DMS53 treated with DMSO at 0.1 percent for 48 hours (cell line): Measurements from ENCODE around the gene LRRC75B.
"Not testable (repeated sequence)": the region's sequence is repeated elsewhere in the genome, so short reads cannot be mapped to it uniquely, and the experiment has no call there.

Source experiments
- DNase-seq: peaks from one replicate; lab custom pipeline; 2025; ENCODE audit not compliant: unreplicated experiment; lab: John Stamatoyannopoulos, UW

The LRRC75B gene, protein sequence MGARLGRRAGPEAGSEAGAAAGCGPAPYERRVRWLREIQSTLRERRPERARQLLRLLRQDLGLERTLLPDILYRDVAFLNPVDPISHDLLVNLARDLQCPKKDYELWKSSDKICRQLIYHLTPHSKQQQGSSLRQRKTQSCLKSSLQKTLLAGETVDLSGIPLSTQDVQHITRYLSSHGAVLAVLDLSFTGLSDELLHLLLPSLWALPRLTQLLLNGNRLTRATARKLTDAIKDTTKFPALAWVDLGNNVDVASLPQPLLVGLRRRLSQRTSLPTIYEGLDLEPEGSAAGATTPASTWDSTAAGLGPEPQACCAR

DNA sequence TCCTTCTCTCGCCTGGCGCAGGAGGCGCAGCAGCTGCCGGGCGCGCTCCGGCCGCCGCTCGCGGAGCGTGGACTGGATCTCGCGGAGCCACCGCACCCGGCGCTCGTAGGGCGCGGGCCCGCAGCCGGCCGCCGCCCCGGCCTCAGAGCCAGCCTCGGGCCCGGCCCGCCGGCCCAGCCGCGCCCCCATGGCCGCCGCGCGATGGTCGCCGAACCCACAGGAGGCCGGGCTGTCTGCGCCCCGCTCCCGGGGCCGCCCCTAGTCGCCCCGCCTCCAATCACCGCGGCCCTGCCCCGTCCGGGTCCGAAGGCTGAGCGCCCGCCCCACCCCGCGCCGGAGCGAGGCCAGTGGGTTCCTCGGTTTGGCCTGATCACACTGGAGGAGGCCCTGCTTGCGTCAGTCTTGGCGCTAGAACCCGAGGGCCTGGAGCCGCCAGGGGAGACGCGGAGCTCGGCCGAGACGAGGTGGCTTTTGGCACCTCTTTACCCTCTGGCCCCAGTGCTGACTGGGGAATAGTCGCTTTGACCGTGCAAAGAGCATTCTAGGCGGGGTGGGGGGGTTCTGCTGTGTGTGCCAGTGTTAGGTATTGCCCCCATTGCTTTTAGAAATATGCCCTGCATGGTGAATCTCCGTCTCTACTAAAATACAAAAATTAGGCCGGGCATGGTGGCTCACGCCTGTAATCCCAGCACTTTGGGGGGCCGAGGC, at the start of gene LRRC75B:
TSS of gene LRRC75B (minus strand) at position 223 of the 708 bp plus-strand sequence. CDS start at position 189, 34 bp downstream.
- peak; percentile 6 for DNase-seq

DNA sequence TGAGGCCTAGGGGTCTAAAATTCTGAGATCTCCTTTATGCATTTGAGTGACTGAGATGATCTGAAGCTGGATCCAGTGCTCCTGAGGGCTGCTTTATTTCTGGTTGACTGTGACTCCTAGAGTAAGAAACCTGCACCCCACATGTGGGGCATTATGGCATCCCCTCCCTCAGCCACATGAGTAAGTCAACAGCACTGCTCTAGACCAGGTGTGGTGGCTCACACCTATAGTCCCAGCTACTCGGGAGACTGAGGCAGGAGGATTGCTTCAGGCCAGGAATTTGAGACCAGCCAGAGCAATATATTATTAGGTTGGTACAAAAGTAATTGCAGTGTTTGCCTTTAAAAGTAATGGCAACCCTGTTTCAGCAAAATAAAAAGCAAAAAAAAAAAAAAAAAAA, 49.4 kb upstream of the LRRC75B start:
- DNase-seq: not testable (repeated sequence)

DNA sequence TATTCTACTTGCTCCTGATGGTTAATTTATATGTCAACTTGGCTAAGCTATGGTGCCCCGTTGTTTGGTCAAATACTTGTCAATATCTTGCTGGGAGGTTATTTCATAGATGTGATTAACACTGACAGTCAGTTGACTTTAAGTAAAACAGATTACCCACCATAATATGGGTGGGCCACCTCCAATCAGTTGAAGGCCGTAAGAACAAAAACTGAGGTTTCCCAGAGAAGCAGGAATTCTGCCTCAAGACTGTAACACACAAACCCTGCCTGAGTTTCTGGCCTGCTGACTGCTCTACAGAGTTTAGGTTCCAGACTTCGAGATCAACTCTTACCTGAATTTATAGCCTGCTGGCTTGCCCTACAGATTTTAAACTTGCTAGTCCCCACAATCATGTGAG, 43.6 kb upstream of the LRRC75B start:
- DNase-seq: not testable (repeated sequence)

DNA sequence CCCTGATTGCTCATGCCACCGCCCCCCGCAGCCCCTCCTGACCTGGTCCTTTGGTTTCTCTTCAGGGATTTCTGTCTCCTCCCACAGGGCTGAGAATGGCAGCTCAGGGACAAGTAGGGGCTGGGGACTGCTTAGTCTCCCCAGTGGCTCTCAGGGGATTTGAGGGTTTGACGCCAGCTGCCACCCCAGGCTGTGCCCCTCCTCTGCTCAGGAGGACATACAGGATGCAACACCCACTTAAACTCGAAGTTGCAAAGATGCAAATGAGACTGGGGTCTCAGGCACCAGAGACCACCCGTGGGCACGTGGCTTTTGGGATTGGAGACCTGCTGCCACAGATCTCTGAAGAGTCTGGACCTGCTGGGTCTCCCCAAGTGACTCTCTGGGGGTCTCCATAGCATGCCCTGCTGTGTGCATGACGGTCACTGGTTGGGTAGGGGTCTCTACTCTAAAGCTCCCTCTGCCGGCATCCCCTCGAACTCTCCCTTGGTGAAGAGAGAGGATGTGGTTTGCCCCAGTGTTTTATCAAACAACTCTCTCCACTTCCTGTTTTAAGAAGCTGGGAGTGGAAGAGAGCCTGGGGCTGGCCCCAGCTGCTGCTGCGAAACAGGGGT, 42.0 kb upstream of the LRRC75B start:
- not testable (repeated sequence) for DNase-seq

DNA sequence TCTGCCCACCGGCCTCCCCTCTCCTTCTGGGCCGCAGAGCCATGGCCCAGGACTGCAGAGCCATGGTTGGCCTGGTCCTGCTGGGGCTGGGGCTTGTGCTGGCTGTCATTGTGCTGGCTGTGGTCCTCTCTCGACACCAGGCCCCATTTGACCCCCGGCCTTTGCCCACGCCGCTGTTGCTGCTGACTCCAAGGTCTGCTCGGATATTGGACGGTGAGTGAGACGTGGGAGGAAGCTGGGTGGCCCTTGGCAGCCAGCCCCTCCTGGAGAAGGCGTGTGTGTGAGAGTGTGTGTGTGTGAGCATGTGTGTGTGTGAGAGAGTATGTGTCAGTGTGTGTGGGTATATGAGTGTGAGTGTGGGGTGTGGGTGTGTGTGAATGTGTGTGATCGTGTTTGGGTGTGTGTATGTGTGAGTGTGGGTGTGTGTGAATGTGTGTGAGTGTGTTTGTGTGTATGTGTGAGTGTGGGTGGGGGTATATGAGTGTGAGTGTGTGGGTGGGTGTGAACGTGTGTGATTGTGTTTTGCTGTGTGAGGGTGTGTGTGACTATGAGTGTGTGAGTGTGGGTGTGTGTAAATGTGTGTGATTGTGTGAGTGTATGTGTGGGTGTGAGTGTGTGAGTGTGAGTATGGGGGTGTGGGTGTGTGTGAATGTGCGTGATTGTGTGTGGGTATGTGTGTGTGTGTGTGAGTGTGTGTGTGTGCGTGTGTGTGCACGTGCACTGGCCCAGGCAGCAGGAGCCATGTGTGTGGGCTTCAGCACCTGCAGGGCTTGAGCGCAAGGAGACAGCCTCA, 40.6 kb upstream of the LRRC75B start:
- not testable (repeated sequence) for DNase-seq

DNA sequence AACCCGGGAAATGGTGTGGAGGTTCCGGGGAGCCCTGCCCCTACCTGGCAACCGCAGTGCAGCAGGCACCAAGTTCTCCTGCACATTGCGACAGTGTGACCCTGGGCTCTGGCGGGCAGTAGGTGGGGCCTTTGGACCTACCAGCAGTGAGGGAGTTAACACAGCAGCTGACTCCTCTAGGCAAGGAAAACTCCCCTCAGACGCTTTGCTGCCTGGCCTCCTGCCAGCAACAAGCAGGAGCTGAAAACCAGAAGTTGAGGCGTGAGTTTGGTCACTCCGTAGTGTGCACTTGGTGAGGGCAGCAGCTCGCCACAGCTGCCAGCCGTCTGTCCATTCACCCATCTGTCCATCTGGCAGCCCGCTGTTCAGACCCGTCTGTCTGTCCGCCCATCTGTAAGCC, 39.8 kb upstream of the LRRC75B start:
- DNase-seq: not testable (repeated sequence)

DNA sequence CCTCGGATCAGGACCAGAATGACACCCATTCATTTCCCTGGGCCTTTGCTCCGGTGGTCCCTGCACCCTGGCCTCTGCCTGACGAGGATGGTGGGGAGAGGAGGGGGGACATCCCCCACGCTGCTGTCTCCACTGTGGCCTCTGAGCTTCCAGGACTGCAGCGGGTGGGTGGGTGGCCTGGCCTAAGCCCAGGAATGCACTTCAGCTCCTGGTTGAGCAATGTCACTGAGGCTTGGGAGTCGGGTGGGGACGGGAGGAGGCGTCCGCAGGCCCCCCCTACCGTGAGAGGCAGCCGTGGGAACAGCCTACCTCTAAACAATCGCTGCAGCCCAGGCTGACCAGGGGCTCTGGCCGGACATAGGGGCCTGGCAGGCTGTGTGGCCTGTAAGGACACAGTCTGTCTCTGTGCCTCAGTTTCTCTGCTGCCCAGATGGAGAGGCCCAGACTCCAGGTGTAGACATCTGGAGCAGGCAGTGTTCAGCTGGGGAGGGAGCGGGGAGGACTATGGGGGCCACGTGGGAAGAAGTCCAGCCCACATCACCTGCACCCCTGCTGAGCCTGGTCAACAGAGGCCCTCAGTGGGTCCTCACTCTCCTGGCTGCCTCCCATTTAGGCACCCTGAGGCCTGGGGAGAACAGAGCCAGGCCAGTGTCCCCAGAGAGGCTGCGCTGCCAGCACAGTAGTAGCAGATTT, 38.7 kb upstream of the LRRC75B start:
- not testable (repeated sequence) for DNase-seq

DNA sequence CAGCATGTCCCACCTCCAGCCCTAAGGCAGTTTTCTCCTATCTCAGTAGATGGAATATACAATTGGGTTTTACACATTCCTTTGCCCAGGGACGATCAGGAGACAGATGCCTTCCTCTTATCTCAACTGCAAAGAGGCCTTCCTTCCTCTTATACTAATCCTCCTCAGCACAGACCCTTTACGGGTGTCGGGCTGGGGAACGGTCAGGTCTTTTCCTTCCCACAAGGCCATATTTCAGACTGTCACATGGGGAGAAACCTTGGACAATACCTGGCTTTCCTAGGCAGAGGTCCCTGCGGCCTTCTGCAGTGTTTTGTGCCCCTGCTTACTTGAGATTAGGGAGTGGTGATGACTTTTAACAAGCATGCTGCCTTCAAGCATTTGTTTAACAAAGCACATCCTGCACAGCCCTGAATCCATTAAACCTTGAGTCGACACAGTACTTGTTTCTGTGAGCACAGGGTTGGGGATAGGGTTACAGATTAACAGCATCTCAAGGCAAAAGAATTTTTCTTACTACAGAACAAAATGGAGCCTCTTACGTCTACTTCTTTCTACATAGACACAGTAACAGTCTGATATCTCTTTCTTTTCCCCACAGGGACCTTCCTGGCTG, 38.0 kb upstream of the LRRC75B start:
- DNase-seq: not testable (repeated sequence)

DNA sequence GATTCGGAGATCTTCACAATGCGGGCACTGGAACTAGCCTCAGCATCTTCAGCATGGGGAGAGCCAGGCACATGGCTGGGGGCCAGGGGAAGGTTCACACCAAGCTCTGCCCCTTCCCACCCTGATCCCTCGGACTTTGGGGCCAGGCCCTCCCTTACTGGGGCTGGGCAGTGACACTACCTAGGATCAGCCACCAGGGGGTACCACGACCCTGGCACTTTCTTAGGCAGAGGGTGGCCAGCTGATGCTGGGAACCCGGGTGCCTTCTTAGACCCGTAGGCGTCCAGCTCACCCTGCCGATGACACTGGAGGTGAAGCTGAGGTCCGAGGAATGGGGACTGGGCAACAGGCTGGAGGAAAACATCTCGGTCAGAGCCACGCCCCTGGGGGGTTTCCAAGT, 36.2 kb upstream of the LRRC75B start:
- DNase-seq: not testable (repeated sequence)

DNA sequence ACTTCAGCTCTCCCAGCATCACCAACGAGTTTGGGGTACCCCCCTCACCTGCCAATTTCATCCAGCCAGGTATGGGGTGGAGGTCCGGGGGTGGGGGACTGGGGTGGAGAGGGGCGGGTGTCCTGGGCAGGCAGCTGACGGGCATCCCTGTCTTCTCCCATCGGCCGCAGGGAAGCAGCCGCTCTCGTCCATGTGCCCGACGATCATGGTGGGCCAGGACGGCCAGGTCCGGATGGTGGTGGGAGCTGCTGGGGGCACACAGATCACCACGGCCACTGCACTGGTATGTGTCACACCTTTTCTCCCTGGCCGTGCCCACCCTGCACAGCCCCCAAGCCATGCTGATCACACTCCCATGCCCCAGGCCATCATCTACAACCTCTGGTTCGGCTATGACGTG, 35.0 kb upstream of the LRRC75B start:
- DNase-seq: not testable (repeated sequence)

DNA sequence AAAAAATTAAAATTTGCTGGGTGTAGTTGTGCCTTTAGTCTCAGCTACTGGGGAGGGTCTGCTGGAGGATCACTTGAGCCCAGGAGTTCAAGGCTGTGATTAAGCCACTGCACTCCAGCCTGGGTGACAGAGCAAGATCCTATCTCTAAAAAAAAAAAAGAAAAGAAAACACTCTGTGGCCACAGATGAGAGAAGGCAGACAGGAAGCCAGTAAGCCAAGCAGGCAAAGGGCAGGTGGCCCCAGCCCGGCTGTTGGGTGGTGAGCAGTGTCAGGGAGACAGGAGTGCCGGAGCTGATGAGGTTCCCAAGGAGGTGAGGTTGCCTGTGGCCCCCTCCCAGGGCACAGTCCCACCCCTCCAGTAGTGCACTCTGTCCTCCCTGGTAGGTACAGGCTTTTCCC, 29.7 kb upstream of the LRRC75B start:
- not testable (repeated sequence) for DNase-seq

DNA sequence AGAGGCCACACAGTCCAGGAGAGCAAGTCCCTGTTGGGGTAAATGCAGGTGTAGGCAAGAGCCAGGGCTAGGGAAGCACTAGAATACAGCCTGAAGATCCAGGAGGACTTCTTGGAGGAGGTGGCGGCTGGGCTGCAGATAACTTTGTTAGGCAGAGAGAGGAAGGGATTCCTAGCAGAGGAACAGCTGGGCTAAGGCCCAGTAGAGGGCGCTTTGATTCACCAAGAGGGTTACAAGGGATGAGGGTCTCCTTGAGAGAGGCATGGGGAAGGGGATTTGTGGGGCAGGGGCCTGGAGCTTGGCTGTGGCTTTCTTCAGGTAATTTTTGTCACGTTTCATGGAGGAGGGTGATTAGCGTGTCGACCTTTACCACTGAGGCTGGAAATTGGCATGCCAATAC, 28.4 kb upstream of the LRRC75B start:
- not testable (repeated sequence) for DNase-seq

DNA sequence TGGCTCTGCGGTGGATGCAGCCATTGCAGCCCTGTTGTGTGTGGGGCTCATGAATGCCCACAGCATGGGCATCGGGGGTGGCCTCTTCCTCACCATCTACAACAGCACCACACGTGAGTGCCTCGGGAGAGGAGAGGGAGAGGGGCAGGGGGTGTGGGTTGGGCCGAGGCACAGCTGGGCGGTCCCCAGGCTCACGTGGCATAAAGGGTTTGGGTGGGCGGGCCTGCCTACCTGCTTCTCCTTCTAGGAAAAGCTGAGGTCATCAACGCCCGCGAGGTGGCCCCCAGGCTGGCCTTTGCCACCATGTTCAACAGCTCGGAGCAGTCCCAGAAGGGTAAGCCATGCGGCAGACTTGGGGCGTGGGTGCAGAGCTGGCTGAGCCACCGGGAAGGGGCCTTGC, 21.9 kb upstream of the LRRC75B start:
- not testable (repeated sequence) for DNase-seq

DNA sequence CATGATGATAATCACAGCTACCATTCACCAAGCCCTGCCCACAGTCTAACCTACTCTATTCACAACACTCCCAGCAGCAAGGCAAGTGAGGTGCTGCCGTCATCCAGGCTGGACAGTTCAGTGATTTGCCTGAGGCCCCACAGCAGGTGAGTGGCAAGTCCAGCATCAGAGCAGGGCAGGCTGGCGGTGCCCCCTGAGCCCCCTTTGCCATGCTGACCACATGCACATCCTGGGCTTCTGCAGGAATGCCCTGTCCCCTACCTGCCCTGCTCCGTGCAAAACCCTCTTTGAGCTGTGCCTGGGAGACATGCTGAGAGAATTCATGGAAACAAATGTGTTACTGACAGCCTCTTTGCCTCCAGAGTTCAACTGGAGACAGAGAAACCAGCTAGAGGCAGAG, 17.0 kb upstream of the LRRC75B start:
- DNase-seq: not testable (repeated sequence)

DNA sequence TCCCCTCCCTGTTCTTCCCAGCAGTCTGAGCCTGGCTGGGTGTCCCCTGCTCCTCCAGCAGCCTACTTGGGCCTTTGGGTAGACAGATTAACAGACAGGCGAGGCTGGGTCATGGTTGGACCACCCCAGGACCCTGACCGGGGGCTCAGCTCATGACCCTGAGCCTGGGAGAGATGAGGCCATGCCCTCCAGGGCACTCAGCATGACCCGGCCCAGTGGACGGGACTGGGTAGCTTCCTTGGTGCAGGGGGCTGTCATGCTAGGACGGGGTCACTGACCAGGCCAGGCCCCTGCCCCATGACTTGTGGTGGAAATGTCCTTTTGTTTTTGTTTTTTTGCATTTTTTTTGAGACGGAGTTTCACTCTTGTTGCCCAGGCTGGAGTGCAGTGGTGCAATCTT, 15.5 kb upstream of the LRRC75B start:
- not testable (repeated sequence) for DNase-seq

DNA sequence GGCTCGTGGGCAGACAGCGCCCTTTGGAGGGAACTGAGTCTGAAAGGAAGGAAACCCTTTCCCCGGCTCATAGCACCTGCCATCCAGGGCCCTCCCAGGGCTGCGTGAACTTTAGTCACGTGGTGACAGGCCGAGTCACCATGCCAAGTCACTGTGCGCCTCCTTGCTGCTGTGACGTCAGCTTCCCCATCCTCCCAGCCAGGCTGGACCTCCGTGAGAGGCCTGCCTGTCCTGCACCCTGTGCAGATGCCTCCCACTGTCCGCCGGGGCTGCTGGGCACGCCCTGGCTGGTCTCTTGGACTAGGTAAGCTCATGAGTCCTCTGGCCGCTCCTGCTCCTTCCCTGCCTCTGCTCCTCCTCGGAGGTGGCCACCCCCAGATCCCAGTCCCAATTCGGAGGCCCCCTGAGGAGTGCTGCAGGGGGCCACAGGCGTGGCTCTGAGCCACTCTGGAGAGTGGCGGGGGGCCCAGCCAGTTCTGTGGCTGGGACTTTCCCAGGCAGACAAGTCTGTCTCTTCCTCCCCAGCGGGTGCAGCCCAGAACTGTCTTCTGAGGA, 14.6 kb upstream of the LRRC75B start:
- peak; percentile 42 for DNase-seq

DNA sequence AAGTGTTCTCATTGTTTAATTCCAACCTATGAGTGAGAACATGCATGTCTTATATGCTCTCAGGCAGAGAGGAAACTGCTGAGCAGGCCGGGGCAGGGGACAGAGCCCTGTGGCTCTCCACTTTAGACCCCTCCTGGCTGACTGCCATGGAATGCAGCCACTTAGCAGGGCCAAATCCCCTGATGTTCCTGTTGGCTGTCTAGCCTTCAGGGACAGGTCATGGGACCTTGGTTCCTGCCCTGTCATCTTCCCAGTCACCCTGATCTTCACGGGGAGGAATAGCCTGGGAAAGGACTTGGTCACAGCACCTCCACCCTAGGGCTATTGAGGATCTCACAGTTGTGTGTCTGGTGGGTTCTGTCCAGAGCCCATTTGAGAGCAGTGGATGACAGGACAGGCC, 13.5 kb upstream of the LRRC75B start:
- not testable (repeated sequence) for DNase-seq

DNA sequence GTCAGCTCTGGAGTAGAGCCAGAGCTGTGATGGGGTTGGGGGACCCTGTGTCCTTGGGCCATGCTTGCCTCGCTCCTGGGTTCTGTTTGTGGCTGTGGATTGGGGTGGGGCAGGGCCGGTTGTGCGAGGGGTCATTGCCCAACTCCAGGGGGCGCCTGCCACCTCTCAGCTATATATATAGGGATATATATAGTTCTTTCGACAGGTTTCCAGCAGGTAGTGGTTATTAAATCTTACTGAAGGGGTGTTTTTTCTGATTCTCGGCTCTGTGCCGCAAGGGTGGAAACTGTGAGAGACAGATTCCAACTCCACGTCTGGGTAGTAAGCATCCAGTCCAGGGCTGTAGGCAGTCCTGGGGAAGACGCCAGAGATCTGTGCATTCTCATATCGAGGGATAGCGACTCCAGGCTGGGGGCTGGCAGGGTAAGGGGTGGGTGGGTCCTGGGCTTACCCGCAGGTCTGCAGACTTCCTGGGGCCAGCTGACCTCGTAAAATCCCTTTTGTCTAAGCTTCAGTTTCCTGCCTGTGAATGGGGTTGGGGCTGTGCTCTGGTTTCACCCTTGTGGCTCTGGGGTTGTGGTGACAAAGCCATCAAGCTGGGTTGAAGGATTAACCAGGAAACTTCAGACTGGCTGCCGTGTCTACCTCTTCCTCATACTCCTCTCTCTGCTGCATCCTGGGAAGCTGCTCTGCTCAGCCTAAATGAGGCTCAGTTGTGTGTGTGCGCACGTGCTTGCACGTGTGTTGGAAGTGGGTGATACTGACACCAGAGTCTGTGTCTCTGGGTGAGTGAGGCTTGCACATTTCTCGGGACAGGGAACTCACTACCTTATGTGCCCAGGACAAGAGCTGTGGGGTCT, 11.1 kb upstream of the LRRC75B start:
- DNase-seq: not testable (repeated sequence)
